ENCODE results near the gene NEK2. TPM values are rescaled to one million over a fixed set of nuclear protein-coding genes. Genes with fewer than 3 reads are reported as not detected.

Gene NEK2
- total RNA-seq, 1 donor from 2014 or later = 93.3 TPM

GRCh38 chr1:211634461-211634860, 41.0 kb downstream of the NEK2 start:
- no peaks in the 10 kb centered on the region for H3K36me3 ChIP-seq
- no peak overlapping the region for H3K27ac Mint-ChIP-seq
- H3K27me3 Mint-ChIP-seq (ENCODE audit: insufficient read depth, low read depth) = peaks cover 10% of the 10 kb centered on the region
- no peak for DNase-seq (ENCODE audit: low spot score)
- no peak overlapping the region for H3K4me3 ChIP-seq
- no peak overlapping the region for H3K4me3 Mint-ChIP-seq
- no peak overlapping the region for H3K4me2 ChIP-seq
- no peaks in the 10 kb centered on the region for H3K9me3 Mint-ChIP-seq
- no peaks in the 10 kb centered on the region for H3F3A ChIP-seq (ENCODE audit: low read depth)
- no peaks in the 10 kb centered on the region for H3K9me3 ChIP-seq (ENCODE audit: low read depth)
- H2AFZ ChIP-seq (replicated peaks) = no peak overlapping the region
- no peaks in the 10 kb centered on the region for H3K36me3 Mint-ChIP-seq
- no peaks in the 10 kb centered on the region for H4K20me1 ChIP-seq (ENCODE audit: low read depth)
- H3K4me1 Mint-ChIP-seq = peaks cover 7% of the 10 kb centered on the region
- no peaks in the 10 kb centered on the region for H3K27me3 ChIP-seq
- H3K79me2 ChIP-seq (ENCODE audit: low read depth) = no peaks in the 10 kb centered on the region
- TF ChIP-seq EZH2phosphoT487 (IDR thresholded peaks at IDR 0.05) = no peak
- no peak for TF ChIP-seq EZH2 (IDR thresholded peaks at IDR 0.05)
- TF ChIP-seq, protein P1, sequence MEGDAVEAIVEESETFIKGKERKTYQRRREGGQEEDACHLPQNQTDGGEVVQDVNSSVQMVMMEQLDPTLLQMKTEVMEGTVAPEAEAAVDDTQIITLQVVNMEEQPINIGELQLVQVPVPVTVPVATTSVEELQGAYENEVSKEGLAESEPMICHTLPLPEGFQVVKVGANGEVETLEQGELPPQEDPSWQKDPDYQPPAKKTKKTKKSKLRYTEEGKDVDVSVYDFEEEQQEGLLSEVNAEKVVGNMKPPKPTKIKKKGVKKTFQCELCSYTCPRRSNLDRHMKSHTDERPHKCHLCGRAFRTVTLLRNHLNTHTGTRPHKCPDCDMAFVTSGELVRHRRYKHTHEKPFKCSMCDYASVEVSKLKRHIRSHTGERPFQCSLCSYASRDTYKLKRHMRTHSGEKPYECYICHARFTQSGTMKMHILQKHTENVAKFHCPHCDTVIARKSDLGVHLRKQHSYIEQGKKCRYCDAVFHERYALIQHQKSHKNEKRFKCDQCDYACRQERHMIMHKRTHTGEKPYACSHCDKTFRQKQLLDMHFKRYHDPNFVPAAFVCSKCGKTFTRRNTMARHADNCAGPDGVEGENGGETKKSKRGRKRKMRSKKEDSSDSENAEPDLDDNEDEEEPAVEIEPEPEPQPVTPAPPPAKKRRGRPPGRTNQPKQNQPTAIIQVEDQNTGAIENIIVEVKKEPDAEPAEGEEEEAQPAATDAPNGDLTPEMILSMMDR (IDR thresholded peaks at IDR 0.05) = no peak
- H3K27ac ChIP-seq = no peak overlapping the region
- peaks cover 8% of the 10 kb centered on the region for H3K4me1 ChIP-seq
- H3K9ac ChIP-seq = no peak overlapping the region

DNA sequence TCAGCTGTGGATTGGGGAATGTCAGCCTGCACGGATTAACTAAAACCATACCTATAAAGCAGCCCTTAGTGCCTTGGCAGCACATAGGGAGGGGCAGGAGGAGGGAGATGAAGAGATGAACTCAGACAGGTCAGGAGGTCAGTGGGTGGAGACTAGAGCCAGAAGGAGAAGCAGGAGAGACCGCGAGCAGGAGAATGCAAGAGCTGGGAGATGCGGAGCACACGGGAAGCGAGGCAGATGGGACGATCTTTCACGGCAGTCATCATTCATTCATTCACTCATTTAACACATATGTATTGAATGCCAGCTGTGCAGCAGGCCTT, 41.9 kb downstream of the NEK2 start:
- TF ChIP-seq EZH2phosphoT487 (IDR thresholded peaks at IDR 0.05) (no peak), EZH2 (IDR thresholded peaks at IDR 0.05) (no peak)
- TF ChIP-seq, protein P1 (IDR thresholded peaks at IDR 0.05) = no peak
- Histone ChIP-seq H3K9me3 (ENCODE audit: low read depth) (no peaks in the 10 kb centered on the region), H2AFZ (replicated peaks) (peak overlapping the region; percentile 18), H4K20me1 (ENCODE audit: low read depth) (no peaks in the 10 kb centered on the region), H3K27ac (no peak overlapping the region), H3K27me3 (no peaks in the 10 kb centered on the region), H3F3A (ENCODE audit: low read depth) (no peaks in the 10 kb centered on the region), H3K4me2 (no peak overlapping the region), H3K4me1 (peaks cover 14% of the 10 kb centered on the region), H3K9ac (no peak overlapping the region), H3K4me3 (no peak overlapping the region), H3K79me2 (ENCODE audit: low read depth) (no peaks in the 10 kb centered on the region), H3K36me3 (no peaks in the 10 kb centered on the region)
- Mint-ChIP-seq H3K4me1 (peaks cover 12% of the 10 kb centered on the region), H3K9me3 (no peaks in the 10 kb centered on the region), H3K27me3 (ENCODE audit: insufficient read depth, low read depth) (peaks cover 11% of the 10 kb centered on the region), H3K27ac (no peak overlapping the region), H3K36me3 (no peaks in the 10 kb centered on the region), H3K4me3 (no peak overlapping the region)
- DNase-seq (ENCODE audit: low spot score) = peak; percentile 31

- Histone ChIP-seq H2AFZ (replicated peaks) (peak overlapping the region; percentile 18), H3K79me2 (ENCODE audit: low read depth) (no peaks in the 10 kb centered on the region), H3K27ac (no peak overlapping the region), H3K4me2 (no peak overlapping the region), H3K4me3 (no peak overlapping the region), H3K9ac (no peak overlapping the region), H3K36me3 (no peaks in the 10 kb centered on the region), H3F3A (ENCODE audit: low read depth) (no peaks in the 10 kb centered on the region), H3K27me3 (no peaks in the 10 kb centered on the region), H3K4me1 (peaks cover 17% of the 10 kb centered on the region), H4K20me1 (ENCODE audit: low read depth) (no peaks in the 10 kb centered on the region), H3K9me3 (ENCODE audit: low read depth) (no peaks in the 10 kb centered on the region)
- Mint-ChIP-seq H3K4me1 (peaks cover 15% of the 10 kb centered on the region), H3K27ac (no peak overlapping the region), H3K4me3 (no peak overlapping the region), H3K9me3 (no peaks in the 10 kb centered on the region), H3K36me3 (no peaks in the 10 kb centered on the region), H3K27me3 (ENCODE audit: insufficient read depth, low read depth) (peaks cover 15% of the 10 kb centered on the region)
- DNase-seq (ENCODE audit: low spot score) = no peak
- TF ChIP-seq EZH2 (IDR thresholded peaks at IDR 0.05) (no peak), EZH2phosphoT487 (IDR thresholded peaks at IDR 0.05) (no peak)
- TF ChIP-seq, protein P1 (IDR thresholded peaks at IDR 0.05) = no peak
These were observed 42.5 kb downstream of the NEK2 start for GRCh38 chr1:211632808-211633523.
